Fibroblast of villous mesenchyme (primary cell): ENCODE measurements around the gene ERICH4. TPM values are rescaled to one million over a fixed set of nuclear protein-coding genes. Genes with fewer than 3 reads are reported as not detected.
"Not testable (repeated sequence)": the region's sequence is repeated elsewhere in the genome, so short reads cannot be mapped to it uniquely, and the experiment has no call there.

Experiments used
- DNase-seq: peaks from one replicate; pipeline ENCODE4 v3.0.0-alpha.2; 2010; ENCODE audit warnings: low read depth
- H3K4me3 ChIP-seq: 2 replicates; pipeline ENCODE4 v1.5.1; 2011; ENCODE audit warnings: low read depth, mild to moderate bottlenecking, low read length
- CTCF ChIP-seq: IDR thresholded peaks from 2 replicates; pipeline ENCODE4 v1.5.1; 2012; ENCODE audit warnings: low read depth, mild to moderate bottlenecking, low read length; ENCODE audit not compliant: insufficient read depth
- total RNA-seq: library from RNA; depleted of rRNA; stranded (reverse); fragments of >200 nt; gene quantifications from 2 replicates; pipeline ENCODE4 v1.2.3, GENCODE V29; 2012

The ERICH4 gene
- total RNA-seq, 1 donor: not detected

- TF ChIP-seq CTCF: no peak
- peak; percentile 32 for DNase-seq
- no peak overlapping the region for H3K4me3 ChIP-seq
Measured at GRCh38 chr19:41456342-41456918, 13.5 kb downstream of the ERICH4 start.

- no peak for DNase-seq
- no peak overlapping the region for H3K4me3 ChIP-seq
- no peak for TF ChIP-seq CTCF
Measured at GRCh38 chr19:41457241-41457640, 14.3 kb downstream of the ERICH4 start.

- TF ChIP-seq CTCF: no peak
- DNase-seq: no peak
- no peak overlapping the region for H3K4me3 ChIP-seq
Measured at GRCh38 chr19:41462497-41462896, 19.5 kb downstream of the ERICH4 start.

- not testable (repeated sequence) for DNase-seq, H3K4me3 ChIP-seq
Measured at GRCh38 chr19:41463257-41464256, 20.6 kb downstream of the ERICH4 start.

GRCh38 chr19:41476583-41476982, 33.6 kb downstream of the ERICH4 start:
- TF ChIP-seq CTCF: no peak
- no peak overlapping the region for H3K4me3 ChIP-seq
- no peak for DNase-seq

GRCh38 chr19:41478171-41478570, 35.2 kb downstream of the ERICH4 start:
- no peak for DNase-seq
- H3K4me3 ChIP-seq: no peak overlapping the region
- TF ChIP-seq CTCF: no peak
